ENCODE results near the gene COL15A1.

Gene COL15A1

DNA sequence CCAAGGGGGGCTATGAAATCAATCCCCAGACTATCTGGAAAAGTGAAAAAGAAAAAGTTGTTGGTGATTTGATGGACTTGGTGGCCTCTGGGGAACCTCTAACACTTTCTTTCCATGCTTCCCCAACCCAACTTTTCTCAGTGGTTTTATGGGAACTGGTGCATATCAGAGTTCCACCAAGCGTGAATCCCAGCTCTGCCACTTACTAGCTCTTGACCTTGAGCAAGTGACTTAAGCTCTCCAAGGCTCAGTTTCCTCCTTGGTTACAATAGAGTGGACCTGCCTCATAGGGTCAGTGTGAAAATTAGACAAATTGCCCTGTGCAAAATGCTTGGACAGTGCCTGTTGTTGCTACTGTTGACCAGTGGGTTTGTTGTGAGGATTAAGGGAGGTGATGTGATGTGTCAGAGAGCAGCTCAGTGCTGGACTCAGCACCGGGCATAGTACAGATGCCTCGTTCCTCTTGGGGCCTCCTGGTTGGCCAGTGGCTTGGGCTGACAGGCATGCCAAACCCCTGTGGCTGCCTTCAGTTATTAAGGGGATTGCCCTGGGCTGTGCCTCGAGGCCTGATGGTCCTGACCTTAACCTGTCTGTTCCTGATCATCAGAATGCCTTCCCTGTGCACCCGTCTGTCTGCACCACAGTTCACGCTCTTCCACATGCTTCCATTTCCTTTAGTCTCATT, 49.3 kb downstream of the COL15A1 start:
- TF ChIP-seq FOXP2 (optimal IDR thresholded peaks at IDR 0.05; ENCODE audit: borderline replicate concordance, extremely low read depth, extremely low read length, insufficient read depth) (no peak), POLR2AphosphoS5 (IDR thresholded peaks at IDR 0.05; ENCODE audit: low read depth, low read length) (no peak), SIN3A (IDR thresholded peaks at IDR 0.05; ENCODE audit: borderline replicate concordance, insufficient read depth, low read length) (no peak), TAF1 (IDR thresholded peaks at IDR 0.05; ENCODE audit: borderline replicate concordance, insufficient read depth, low read length) (no peak)
- TF ChIP-seq, protein P1, sequence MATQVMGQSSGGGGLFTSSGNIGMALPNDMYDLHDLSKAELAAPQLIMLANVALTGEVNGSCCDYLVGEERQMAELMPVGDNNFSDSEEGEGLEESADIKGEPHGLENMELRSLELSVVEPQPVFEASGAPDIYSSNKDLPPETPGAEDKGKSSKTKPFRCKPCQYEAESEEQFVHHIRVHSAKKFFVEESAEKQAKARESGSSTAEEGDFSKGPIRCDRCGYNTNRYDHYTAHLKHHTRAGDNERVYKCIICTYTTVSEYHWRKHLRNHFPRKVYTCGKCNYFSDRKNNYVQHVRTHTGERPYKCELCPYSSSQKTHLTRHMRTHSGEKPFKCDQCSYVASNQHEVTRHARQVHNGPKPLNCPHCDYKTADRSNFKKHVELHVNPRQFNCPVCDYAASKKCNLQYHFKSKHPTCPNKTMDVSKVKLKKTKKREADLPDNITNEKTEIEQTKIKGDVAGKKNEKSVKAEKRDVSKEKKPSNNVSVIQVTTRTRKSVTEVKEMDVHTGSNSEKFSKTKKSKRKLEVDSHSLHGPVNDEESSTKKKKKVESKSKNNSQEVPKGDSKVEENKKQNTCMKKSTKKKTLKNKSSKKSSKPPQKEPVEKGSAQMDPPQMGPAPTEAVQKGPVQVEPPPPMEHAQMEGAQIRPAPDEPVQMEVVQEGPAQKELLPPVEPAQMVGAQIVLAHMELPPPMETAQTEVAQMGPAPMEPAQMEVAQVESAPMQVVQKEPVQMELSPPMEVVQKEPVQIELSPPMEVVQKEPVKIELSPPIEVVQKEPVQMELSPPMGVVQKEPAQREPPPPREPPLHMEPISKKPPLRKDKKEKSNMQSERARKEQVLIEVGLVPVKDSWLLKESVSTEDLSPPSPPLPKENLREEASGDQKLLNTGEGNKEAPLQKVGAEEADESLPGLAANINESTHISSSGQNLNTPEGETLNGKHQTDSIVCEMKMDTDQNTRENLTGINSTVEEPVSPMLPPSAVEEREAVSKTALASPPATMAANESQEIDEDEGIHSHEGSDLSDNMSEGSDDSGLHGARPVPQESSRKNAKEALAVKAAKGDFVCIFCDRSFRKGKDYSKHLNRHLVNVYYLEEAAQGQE (IDR thresholded peaks at IDR 0.05; ENCODE audit: insufficient read depth in 1 of 2, low read depth in 2 of 2, low read length in 2 of 2) = no peak

GRCh38 chr9:98993570-98993945, 49.9 kb downstream of the COL15A1 start:
- TF ChIP-seq POLR2AphosphoS5 (IDR thresholded peaks at IDR 0.05; ENCODE audit: low read depth, low read length) = no peak
- TF ChIP-seq, protein P1 (IDR thresholded peaks at IDR 0.05; ENCODE audit: insufficient read depth in 1 of 2, low read depth in 2 of 2, low read length in 2 of 2) = no peak
- TF ChIP-seq SIN3A (IDR thresholded peaks at IDR 0.05; ENCODE audit: borderline replicate concordance, insufficient read depth, low read length) = no peak
- no peak for TF ChIP-seq FOXP2 (optimal IDR thresholded peaks at IDR 0.05; ENCODE audit: borderline replicate concordance, extremely low read depth, extremely low read length, insufficient read depth)
- no peak for TF ChIP-seq TAF1 (IDR thresholded peaks at IDR 0.05; ENCODE audit: borderline replicate concordance, insufficient read depth, low read length)

DNA sequence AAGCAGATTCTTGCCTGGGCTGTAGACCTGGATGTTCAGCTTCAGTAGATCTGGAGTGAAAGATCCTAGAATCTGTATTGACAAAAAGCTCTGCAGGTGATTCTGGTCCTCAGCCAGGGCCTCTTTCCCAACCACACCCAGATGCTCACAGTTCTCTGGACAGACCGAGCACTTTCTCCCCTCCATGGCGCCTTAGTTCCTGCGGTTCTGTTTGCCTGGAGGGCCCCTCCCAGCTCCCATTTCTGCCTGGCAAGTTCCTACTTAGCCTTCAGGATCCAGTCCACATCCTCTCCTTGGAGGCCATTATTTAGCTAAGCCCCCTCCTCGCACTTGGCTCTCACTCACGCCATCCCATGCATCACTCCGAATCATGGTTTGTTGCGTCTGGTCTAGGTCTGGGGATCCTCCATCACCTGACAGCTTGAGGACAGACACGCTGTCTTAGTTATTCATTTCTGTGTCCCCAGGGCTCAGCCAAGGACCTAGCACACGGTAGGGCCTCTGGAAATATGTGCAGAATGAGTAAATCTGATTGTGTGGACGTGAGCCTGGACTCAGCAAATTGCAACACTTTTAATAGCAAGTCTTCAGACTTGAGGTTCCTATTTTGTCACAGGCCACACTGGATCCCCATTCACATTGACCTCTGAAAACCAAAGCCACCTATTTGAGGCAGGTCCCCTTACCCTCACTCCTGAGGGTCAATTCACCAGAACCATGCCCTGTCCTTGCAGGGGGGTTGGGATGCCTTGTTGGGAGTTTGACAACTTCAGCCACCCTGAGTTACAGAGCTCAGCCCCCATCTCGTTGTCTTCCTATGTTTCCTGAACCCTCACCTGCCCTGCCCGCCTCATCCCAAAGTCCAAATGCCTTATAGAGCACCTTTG, 50.7 kb downstream of the COL15A1 start:
- TF ChIP-seq SIN3A (IDR thresholded peaks at IDR 0.05; ENCODE audit: borderline replicate concordance, insufficient read depth, low read length) (no peak), POLR2AphosphoS5 (IDR thresholded peaks at IDR 0.05; ENCODE audit: low read depth, low read length) (no peak), FOXP2 (optimal IDR thresholded peaks at IDR 0.05; ENCODE audit: borderline replicate concordance, extremely low read depth, extremely low read length, insufficient read depth) (no peak), TAF1 (IDR thresholded peaks at IDR 0.05; ENCODE audit: borderline replicate concordance, insufficient read depth, low read length) (no peak)
- TF ChIP-seq, protein P1 (IDR thresholded peaks at IDR 0.05; ENCODE audit: insufficient read depth in 1 of 2, low read depth in 2 of 2, low read length in 2 of 2) = no peak

DNA sequence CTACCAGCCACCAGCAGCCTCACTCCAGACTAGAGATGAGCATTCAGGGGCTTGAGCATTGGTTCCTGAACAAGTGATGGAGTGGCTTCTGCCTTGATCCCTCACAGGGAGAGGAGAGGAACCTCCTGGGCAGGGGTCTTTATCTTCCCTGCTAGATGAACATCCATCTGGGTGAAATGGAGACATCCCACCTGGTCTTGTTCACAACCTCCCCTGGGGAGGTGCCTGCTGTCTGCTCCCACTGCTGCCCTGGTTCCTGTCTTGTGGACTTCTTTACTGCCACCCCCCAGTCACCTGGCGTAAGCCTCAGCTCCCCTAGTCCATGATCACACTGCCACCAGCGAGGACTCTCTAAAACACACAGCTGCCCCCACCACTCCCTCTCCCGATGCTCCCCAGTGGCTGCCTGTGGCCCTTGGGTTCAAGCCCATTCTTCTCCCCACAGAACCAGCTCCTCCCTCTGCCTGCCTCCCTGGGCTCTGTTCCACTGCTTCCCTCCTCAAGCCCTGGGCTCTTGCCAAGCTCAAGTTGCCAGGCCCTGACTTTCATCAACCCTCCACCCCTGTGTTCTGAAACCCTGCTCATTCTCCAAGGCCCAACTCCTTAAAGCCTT, 51.5 kb downstream of the COL15A1 start:
- no peak for TF ChIP-seq POLR2AphosphoS5 (IDR thresholded peaks at IDR 0.05; ENCODE audit: low read depth, low read length)
- no peak for TF ChIP-seq TAF1 (IDR thresholded peaks at IDR 0.05; ENCODE audit: borderline replicate concordance, insufficient read depth, low read length)
- TF ChIP-seq, protein P1 (IDR thresholded peaks at IDR 0.05; ENCODE audit: insufficient read depth in 1 of 2, low read depth in 2 of 2, low read length in 2 of 2) = no peak
- no peak for TF ChIP-seq SIN3A (IDR thresholded peaks at IDR 0.05; ENCODE audit: borderline replicate concordance, insufficient read depth, low read length)
- no peak for TF ChIP-seq FOXP2 (optimal IDR thresholded peaks at IDR 0.05; ENCODE audit: borderline replicate concordance, extremely low read depth, extremely low read length, insufficient read depth)
